Type B pancreatic cell (in vitro differentiated cells): ENCODE data around the gene PPP1R3C. TPM values are rescaled to one million over a fixed set of nuclear protein-coding genes. Genes with fewer than 3 reads are reported as not detected.

ENCODE experiments used
- DNase-seq: peaks from one replicate; pipeline ENCODE4 v3.0.0; 2021; ENCODE audit warnings: mixed read lengths; ENCODE audit not compliant: unreplicated experiment; ENCODE audit errors: extremely low spot score
- H3K27ac Mint-ChIP-seq: 2 replicates; pipeline ENCODE4 v1.8.0; 2021; ENCODE audit warnings: mild to moderate bottlenecking, mixed read lengths
- H3K27me3 Mint-ChIP-seq: 2 replicates; pipeline ENCODE4 v1.8.0; 2021; ENCODE audit warnings: mixed read lengths
- H3K36me3 Mint-ChIP-seq: 2 replicates; pipeline ENCODE4 v1.8.0; 2021; ENCODE audit warnings: mixed read lengths
- H3K4me1 Mint-ChIP-seq: one replicate; pipeline ENCODE4 v1.8.0; 2021; ENCODE audit warnings: mixed read lengths; ENCODE audit not compliant: unreplicated experiment
- H3K4me3 Mint-ChIP-seq: 2 replicates; pipeline ENCODE4 v1.8.0; 2021; ENCODE audit warnings: mild to moderate bottlenecking, mixed read lengths
- H3K9me3 Mint-ChIP-seq: 2 replicates; pipeline ENCODE4 v1.8.0; 2021; ENCODE audit warnings: mixed read lengths
- CTCF ChIP-seq: fragments of 200-600 bp; sonication (generic); conservative IDR thresholded peaks from 2 replicates; pipeline ENCODE4 v1.5.0; 2021; ENCODE audit warnings: antibody characterized with exemption, mild to moderate bottlenecking
- total RNA-seq: library from RNA; stranded (reverse); gene quantifications from 2 replicates; pipeline ENCODE4 v1.2.1, GENCODE V29; 2021; ENCODE audit warnings: low replicate concordance

Gene PPP1R3C
- total RNA-seq, 1 donor from 2014 or later: 7.8 TPM

DNA sequence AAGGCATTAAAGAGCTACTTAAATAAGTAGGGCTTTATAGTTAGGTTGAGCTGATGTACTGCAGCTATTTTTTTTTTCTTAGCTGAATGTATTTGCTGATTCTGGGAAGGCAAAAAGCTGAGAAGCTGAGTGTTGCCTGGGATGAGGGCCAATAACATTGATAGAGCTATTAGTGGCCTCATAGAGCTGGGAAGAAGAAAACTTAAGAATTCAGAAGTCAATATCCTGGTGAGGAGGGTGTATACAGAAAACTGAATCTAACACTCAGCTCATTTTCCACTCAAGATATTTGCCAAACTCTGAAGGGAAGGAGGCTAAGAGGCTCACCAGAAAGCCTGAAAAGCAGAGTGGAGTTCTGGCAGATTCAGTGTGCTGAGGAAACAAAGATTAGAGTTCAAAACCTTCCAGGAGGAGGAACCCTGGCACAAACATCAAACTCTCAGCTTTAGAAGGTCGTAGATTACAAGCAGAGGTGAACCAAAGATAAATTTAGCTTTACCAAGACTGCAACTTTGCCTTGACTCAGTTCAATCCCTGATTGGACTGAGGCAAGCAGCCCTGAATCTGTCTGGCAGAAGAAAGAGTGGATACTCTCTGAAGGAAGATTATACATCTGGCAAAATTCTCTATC, 11.3 kb downstream of the PPP1R3C start:
- no peak for TF ChIP-seq CTCF
- no peaks in the 10 kb centered on the region for H3K27me3 Mint-ChIP-seq
- H3K4me3 Mint-ChIP-seq: no peak overlapping the region
- H3K4me1 Mint-ChIP-seq: no peaks in the 10 kb centered on the region
- H3K9me3 Mint-ChIP-seq: peaks cover 8% of the 10 kb centered on the region
- peaks cover 5% of the 10 kb centered on the region for H3K36me3 Mint-ChIP-seq
- no peak for DNase-seq
- no peak overlapping the region for H3K27ac Mint-ChIP-seq

GRCh38 chr10:91617072-91617609, 15.7 kb downstream of the PPP1R3C start:
- H3K27me3 Mint-ChIP-seq: no peaks in the 10 kb centered on the region
- H3K36me3 Mint-ChIP-seq: no peaks in the 10 kb centered on the region
- H3K27ac Mint-ChIP-seq: no peak overlapping the region
- peaks cover 10% of the 10 kb centered on the region for H3K4me1 Mint-ChIP-seq
- TF ChIP-seq CTCF: no peak
- no peak for DNase-seq
- H3K9me3 Mint-ChIP-seq: peaks cover 9% of the 10 kb centered on the region
- H3K4me3 Mint-ChIP-seq: no peak overlapping the region

DNA sequence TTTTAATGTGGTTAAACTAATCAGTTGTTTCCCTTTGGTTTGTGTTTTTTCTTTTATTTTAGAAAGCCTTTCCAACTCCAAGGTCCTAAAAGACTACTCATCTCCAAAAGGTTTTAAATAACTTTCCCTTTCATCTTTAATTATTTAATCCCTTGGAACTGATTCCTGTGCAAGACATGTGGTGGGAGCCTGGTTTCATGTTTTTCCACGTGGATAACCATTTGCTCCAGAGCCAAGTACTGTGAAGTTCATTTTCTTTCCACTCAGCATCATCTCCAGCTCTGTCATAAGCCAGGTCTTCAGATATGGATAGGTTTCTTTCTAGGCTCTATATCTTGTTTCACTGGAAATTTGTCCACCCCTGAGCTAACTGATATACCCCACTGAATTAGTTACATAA, 16.7 kb downstream of the PPP1R3C start:
- H3K9me3 Mint-ChIP-seq: peaks cover 9% of the 10 kb centered on the region
- H3K27me3 Mint-ChIP-seq: no peaks in the 10 kb centered on the region
- H3K27ac Mint-ChIP-seq: no peak overlapping the region
- H3K4me3 Mint-ChIP-seq: no peak overlapping the region
- no peak for DNase-seq
- TF ChIP-seq CTCF: no peak
- no peaks in the 10 kb centered on the region for H3K36me3 Mint-ChIP-seq
- H3K4me1 Mint-ChIP-seq: peaks cover 10% of the 10 kb centered on the region

GRCh38 chr10:91614225-91614624, 18.6 kb downstream of the PPP1R3C start:
- no peak for TF ChIP-seq CTCF
- Mint-ChIP-seq H3K9me3 (peaks cover 9% of the 10 kb centered on the region), H3K27ac (no peak overlapping the region), H3K4me1 (peaks cover 20% of the 10 kb centered on the region), H3K27me3 (no peaks in the 10 kb centered on the region), H3K4me3 (no peak overlapping the region), H3K36me3 (no peaks in the 10 kb centered on the region)
- no peak for DNase-seq

DNA sequence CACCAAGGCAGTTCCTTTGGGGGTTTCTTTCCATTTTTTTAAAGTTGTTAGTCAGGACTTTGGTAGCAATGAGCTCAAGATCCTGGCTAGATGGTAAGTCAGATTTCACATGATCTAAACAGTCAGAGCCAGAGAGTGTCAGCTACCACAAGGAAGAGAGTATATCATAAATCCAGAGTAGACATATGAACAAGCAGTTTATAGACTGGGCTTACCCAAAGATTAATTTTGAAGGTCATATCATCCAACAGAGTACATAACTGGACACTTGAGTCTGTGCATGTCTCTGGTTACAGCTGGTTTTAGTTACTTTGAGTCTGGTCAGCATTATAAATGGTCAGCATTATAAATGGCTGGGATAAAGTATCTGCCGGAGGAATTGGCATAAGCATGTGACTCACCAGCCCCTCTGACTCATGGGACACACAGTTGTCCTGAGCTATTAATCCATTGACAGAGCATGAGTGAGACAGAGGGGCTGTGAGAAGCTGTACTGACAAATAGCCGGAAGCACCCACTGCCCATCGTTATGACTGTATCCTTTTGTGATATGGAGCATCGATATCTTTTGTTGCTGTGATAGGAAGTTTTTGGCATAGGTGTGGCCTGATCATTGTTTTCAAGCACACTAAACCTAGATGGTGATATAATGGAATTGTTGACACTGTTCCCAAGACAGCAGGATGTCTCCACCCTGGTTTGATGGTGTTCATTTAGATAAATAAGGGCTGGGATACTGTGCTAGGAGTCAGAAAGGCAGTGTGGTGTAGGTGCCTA, 19.3 kb downstream of the PPP1R3C start:
- Mint-ChIP-seq H3K9me3 (peaks cover 9% of the 10 kb centered on the region), H3K27me3 (no peaks in the 10 kb centered on the region), H3K36me3 (no peaks in the 10 kb centered on the region), H3K27ac (no peak overlapping the region), H3K4me1 (peaks cover 20% of the 10 kb centered on the region), H3K4me3 (no peak overlapping the region)
- no peak for TF ChIP-seq CTCF
- DNase-seq: no peak
